WI38 (cell line): ENCODE data around the gene GPR26.

Experiments used
- H3K4me3 ChIP-seq: 2 replicates; pipeline ENCODE4 v1.5.1; 2011; ENCODE audit warnings: low read depth, mild to moderate bottlenecking, control low read depth, low read length
- TF ChIP-seq, protein P1 (sequence below): IDR thresholded peaks from 2 replicates; pipeline ENCODE4 v1.5.1; 2012; ENCODE audit warnings: low read depth, mild to moderate bottlenecking, control low read depth, low read length

GPR26 gene

DNA sequence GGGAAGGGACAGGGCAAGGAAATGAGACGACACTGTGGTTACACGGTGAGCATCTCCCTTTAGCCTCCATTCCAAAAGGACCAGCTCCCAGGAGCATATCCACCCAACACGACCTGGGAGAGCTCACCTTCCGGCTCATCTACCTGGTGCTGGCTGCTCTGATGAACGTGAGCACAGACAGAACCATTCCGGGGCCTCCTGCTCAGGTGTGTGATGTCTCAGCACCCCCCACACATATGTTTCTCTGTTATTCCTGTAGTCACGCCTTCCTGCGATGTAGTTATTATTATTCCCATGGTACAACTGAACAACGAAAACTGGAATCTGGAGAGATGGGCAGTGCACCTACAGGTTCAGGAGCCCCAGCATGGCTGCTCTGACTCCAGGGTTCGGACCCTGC lies 20.5 kb upstream of the GPR26 start:
- H3K4me3 ChIP-seq = no peak overlapping the region
- TF ChIP-seq, protein P1, sequence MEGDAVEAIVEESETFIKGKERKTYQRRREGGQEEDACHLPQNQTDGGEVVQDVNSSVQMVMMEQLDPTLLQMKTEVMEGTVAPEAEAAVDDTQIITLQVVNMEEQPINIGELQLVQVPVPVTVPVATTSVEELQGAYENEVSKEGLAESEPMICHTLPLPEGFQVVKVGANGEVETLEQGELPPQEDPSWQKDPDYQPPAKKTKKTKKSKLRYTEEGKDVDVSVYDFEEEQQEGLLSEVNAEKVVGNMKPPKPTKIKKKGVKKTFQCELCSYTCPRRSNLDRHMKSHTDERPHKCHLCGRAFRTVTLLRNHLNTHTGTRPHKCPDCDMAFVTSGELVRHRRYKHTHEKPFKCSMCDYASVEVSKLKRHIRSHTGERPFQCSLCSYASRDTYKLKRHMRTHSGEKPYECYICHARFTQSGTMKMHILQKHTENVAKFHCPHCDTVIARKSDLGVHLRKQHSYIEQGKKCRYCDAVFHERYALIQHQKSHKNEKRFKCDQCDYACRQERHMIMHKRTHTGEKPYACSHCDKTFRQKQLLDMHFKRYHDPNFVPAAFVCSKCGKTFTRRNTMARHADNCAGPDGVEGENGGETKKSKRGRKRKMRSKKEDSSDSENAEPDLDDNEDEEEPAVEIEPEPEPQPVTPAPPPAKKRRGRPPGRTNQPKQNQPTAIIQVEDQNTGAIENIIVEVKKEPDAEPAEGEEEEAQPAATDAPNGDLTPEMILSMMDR = no peak

DNA sequence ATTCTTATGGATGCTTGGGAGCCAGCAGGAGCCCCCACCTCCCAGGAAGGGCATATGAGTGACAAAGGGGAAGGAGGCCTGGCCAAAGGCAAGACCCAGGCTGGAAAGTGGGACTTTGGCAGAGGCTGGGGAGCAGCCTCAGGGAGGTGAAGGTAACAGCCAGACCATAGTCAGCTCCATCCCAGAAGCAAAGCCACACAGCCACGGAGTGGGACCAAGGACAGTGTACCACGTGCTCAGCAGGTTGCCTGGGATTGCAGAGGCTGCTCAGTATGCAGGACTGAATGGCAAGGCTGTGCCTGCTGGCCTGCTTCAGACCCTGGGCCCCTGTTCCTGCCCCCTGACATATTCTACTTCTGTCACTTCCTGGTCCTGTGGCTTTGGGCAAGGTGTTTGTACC lies 17.6 kb upstream of the GPR26 start:
- TF ChIP-seq, protein P1 = no peak
- H3K4me3 ChIP-seq = no peak overlapping the region

DNA sequence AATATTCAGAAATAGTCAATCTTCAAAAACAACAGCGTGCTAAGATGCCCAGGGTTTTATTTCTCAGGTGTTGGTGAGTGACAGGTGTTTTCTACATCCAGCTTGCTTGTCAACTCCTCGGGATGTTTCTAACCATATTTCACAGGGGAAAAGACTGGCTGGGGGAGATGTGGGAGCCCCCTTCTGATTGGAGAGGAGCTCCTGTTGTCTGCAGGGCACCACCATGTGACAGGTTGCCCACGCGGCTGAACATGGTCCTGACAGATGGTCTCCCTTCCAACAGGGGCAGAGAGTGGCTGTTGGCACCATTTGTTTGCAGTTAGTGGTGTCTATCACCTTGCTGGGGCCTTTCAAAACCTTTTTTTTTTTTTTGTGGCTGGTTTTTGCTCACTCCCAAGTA lies 16.5 kb upstream of the GPR26 start:
- H3K4me3 ChIP-seq = no peak overlapping the region
- TF ChIP-seq, protein P1 = no peak

DNA sequence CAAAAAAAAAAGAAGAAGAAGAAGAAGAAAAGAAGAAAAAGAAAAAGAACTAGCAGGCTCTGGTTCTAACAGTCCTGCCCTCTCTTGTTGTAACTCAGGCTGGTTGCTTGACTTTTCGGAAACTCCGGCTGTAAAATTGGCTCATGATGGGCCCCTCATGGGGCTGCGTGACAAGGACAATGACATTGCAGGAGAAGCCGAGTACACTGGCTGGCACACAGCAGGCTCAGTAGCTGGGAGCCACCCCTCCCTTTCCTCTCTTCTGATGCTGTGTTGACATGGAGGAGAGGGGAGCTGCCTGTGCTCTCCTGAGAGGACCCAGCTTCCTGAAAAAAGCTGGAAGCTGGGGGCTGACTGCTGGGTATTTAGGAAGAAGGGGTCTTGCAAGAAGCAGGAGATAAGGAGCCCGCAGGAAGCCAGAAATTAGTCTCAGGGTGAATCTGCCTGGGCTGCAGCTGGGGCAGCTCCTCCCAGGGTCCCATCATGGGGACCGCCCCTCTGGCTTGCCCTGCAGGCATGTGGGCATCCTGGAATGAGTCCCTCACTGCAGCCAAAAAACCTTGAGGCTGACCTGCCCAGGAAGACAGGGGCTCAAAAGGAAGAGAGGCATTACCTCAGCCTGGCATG lies 14.6 kb upstream of the GPR26 start:
- no peak overlapping the region for H3K4me3 ChIP-seq
- TF ChIP-seq, protein P1 = no peak

DNA sequence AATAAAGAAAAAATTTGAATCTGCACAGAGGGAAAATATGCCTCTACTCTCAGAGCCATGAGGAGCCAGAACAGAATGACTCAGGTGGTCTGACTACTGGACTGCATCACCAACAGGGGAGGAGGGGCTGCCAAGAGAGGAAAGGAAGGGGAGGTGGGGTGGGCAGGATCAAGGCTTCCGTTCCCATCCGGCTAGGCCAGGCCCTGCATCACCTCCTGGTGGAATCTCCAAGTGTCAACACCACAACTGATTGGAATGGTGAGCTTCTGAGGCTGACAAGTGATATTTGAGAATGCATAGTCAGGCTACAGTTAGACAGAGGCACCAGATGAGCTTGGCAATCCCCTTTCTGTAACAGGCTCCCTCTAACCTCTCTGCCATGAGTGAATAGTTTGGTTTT lies 10.4 kb upstream of the GPR26 start:
- no peak overlapping the region for H3K4me3 ChIP-seq
- TF ChIP-seq, protein P1 = no peak

DNA sequence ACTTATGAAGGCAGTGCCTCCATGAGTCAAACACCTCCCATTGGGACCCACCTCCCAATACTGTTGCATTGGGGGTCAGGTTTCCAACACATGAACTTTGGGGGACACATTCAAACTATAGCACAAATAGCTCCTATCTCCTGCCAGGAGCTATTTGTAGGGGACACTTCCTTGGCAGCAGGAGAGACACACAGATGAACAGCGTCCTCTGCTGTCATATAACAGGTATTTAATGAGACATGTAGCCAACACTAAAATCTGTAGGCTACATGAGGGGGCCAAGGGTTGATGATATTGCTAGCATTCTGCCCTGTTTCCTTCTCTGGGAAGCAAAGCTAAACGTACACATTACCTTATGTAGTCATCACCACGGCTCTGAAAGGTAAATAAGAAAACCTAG lies 2.6 kb upstream of the GPR26 start:
- no peak overlapping the region for H3K4me3 ChIP-seq
- TF ChIP-seq, protein P1 = no peak

DNA sequence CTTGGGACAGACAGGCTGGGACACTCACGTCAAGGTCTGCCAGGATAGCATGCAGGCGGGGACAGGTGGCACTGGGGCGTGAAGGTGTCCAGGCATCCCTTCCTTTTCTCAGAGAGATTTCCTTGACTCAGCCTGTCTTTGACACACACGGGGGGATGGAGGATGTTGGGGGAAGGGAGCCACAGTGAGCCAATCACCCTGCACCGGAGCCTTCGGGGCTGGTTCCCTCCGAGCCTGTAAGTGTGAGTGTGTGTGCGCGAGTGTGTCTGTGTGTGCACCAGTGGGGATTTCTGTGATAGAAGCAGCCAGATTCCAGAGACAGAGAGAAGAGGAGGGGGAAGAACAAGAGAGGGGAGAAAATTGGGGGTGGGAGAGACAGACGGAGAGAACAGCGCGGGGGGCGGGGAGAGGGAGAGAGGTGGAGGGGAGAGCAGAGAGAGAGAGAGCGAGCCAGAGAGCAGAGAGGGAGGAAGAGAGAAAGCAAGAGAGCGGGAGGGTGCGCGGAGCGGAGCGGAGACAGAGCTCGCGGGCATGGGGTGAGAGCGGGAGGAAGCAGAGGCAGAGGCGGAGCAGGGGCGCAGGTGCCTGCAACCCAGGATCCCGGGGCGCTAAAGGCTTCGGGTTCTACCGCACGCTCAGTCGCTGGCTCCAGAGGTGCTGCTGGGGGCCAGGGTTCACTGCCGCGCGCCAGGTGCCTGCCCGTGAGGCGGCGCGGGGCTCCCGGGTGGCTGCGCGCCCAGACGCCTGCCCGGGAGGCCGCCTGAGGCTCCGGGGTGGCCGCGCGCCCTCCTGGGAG lies 466 bp upstream of the GPR26 start:
- TF ChIP-seq, protein P1 = no peak
- H3K4me3 ChIP-seq = no peak overlapping the region
